GM13977 (cell line): ENCODE results near the gene FBXO39.

Source experiments
- DNase-seq: peaks from one replicate; pipeline ENCODE4 v3.0.0; 2012; ENCODE audit warnings: low spot score
- in situ Hi-C: fragments of 300-500 bp; cut with MboI; formaldehyde crosslinking; loops from one replicate; pipeline ENCODE4 v1.12.0; 2022; ENCODE audit warnings: low sequenced_read_pairs, low pct_unique_long_range_greater_than_20kb, mixed read lengths, inconsistent platforms; ENCODE audit not compliant: unreplicated experiment
- TF ChIP-seq, protein P1 (sequence below): IDR thresholded peaks from 2 replicates; pipeline ENCODE4 v1.5.1; 2012; ENCODE audit warnings: mild to moderate bottlenecking, control low read depth; ENCODE audit not compliant: insufficient read depth; ENCODE audit errors: extremely low read depth, missing control alignments

FBXO39 gene

DNA sequence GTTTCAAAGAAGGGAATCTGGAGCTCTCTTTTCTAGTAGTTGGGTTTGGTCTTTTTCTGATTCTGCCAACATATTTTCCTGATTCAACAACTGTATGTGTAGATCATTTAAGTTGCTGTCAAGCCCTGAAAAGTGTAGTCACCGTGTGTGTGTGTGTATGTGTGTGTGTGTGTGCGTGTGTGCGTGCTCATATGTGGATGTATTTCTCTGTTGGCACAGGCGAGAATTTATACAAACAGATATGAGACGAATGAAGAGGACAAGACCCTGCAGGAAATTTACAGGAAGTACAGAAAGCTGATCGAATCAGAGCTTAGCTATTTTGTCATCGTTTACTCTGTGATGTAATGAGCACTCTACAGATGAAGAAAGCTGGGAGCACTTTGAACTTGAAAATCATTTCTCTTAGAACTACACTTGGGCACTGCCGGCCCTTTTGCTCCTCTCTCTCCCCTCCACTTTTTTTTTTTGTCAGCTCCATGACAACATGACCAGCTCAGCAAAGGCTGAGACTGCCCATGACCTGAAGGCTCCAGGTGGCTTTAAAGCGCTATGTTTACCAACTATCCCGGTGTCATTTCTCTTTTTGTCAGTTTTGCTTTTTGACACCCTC lies 11.2 kb downstream of the FBXO39 start:
- in situ Hi-C loops, result no loop called here
- TF ChIP-seq, protein P1, sequence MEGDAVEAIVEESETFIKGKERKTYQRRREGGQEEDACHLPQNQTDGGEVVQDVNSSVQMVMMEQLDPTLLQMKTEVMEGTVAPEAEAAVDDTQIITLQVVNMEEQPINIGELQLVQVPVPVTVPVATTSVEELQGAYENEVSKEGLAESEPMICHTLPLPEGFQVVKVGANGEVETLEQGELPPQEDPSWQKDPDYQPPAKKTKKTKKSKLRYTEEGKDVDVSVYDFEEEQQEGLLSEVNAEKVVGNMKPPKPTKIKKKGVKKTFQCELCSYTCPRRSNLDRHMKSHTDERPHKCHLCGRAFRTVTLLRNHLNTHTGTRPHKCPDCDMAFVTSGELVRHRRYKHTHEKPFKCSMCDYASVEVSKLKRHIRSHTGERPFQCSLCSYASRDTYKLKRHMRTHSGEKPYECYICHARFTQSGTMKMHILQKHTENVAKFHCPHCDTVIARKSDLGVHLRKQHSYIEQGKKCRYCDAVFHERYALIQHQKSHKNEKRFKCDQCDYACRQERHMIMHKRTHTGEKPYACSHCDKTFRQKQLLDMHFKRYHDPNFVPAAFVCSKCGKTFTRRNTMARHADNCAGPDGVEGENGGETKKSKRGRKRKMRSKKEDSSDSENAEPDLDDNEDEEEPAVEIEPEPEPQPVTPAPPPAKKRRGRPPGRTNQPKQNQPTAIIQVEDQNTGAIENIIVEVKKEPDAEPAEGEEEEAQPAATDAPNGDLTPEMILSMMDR, result no peak
- DNase-seq, result no peak

DNA sequence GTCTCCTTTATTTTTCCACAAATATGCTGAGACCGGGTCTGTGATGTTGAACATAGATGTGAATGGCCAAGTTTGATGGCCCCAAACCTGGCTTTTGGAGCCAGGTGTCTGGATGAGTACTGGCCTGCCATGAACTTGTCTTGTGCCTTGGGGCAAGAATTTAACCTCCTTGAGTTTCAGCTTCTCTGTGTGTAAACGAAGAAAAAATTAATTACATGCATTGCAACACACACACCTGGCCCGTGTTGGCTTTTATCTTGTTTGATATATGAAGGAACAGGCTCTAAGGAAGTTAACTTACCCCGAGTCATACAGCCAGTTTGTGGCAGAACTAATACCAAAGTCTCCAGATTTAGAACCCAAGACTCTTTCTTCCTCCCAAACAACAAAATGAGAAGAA lies 13.1 kb downstream of the FBXO39 start:
- in situ Hi-C loops, result no loop called here
- TF ChIP-seq, protein P1, result no peak
- DNase-seq, result no peak

DNA sequence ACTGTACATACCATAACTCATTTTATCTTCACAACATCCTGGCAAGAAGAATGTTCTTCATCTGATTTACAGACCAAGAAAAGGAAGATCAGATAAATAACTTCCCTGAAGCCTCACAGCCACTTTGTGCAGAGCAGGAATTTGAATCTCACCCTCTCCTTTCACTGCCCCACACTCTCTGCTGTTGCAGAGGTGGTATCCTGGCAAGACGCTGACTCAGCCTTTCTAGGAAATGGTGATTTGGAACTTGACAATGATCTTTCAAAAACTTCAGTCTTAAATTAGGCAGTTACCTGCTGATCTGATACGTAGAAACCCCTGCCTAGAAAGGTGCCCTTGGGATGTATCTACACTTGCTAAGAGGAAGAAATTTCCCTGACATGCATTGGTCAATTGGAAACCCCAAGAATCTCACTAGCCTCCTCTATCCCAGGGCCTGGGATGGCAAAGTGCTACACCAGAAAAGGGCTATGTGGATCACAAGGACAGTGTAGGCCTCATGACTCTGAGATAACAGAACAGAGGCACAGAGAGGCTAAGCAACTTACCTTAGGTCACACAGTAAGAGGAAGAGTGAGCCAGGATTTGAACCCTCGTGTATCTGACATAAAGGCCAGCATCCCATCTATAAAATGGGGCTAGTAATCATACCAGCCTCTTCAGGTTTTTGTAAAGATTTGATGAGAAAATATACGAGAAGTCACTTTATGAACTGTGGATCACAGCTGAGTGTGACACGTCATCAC lies 17.9 kb downstream of the FBXO39 start:
- in situ Hi-C loops, result no loop called here
- TF ChIP-seq, protein P1, result no peak
- no peak for DNase-seq

DNA sequence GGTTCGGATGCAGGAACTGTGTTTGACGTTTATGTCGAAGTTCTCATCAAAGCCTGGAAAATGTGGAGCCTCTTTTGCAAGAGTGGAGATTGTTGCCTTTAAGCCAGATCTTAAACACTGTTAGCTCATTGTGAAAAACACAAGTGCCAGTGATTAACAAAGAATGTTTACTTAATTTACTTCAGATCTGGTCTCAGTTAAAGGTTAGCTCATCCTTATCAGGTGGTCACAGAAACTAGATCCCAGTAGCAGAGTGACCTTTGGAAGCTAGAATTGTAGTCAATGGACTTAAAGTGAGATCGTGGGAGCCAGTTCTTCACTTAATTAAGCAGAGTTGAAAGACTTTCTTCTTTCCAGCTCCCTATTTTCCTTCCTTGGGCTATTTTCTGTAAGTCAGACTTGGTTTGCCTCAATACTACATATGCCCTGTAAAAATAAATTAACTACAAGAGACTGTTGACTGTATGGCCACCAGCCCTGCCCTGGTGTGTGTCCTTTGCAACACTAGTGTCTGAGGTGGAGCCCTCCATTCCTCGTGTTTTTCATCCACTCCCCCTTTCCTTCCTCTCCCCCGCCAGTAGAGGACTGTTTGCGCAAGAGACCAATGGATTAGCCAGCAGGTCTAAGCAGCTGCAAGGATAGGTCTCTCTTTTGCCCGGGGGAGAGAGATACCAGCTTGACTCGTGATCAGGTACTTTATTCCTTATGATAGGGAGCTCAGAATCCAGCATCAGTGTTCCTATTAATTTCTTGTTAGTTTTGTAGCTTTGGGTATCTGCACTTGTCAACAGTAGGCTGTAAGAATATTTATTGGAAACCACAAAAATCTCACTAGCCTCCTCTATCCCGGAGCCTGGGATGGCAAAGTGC lies 20.2 kb downstream of the FBXO39 start:
- no peak for DNase-seq
- in situ Hi-C loops, result no loop called here
- TF ChIP-seq, protein P1, result no peak

DNA sequence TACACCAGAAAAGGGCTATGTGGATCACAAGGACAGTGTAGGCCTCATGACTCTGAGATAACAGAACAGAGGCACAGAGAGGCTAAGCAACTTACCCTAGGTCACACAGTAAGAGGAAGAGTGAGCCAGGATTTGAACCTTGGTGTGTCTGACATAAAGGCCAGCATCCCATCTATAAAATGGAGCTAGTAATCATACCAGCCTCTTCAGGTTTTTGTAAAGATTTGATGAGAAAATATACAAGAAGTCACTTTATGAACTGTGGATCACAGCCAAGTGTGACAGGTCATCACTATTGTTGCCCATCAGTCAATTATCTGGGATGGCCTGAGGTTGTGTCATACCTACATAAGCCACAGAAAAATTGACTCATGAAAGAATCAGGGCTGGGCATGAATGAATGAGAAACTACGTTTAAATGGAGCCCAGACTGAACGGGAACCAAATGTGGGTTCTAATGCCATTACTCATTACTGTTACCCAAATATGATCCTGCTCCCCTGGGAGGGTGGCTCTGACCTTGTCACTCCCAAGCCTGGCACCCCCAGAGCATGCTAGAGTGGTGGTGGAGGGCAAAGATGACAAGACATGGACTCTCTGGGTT lies 21.0 kb downstream of the FBXO39 start:
- TF ChIP-seq, protein P1, result no peak
- no peak for DNase-seq
- in situ Hi-C loops, result no loop called here

DNA sequence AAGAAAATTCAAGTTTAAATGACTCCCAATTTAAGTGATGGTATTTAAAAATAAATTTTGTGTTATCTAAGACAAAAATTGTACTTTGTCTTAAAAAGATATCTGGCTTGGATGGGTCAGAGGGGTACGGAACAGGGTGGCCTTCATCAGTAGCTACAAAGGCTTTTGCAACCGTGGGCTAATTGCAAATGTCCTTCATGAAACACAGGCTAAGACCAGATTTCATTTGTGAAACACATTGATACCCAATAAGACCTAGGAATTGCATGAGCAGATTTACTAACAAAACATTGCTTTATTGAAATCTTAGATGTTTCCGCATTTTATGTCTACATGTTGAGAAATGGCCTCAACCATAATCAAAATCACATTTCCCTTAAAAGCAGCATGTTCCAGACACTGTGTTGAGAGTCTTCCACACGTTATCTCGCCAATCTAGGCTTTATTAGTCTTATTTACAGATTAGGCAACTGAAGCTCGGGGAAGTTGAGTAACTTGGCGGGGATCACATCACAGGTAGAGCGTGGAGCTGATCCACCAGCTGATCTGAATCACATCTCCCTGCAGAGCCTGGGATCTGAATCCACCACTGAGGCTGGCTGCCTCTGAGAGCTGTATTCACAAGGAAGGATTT lies 21.8 kb downstream of the FBXO39 start:
- no peak for DNase-seq
- in situ Hi-C loops, result no loop called here
- TF ChIP-seq, protein P1, result no peak
